ENCODE data around the gene FAM124A. TPM values are rescaled to one million over a fixed set of nuclear protein-coding genes. Genes with fewer than 3 reads are reported as not detected.
"Not testable (repeated sequence)": the region's sequence is repeated elsewhere in the genome, so short reads cannot be mapped to it uniquely, and the experiment has no call there.

FAM124A gene
- total RNA-seq, 1 donor from 2014 or later: 3.7 TPM

DNA sequence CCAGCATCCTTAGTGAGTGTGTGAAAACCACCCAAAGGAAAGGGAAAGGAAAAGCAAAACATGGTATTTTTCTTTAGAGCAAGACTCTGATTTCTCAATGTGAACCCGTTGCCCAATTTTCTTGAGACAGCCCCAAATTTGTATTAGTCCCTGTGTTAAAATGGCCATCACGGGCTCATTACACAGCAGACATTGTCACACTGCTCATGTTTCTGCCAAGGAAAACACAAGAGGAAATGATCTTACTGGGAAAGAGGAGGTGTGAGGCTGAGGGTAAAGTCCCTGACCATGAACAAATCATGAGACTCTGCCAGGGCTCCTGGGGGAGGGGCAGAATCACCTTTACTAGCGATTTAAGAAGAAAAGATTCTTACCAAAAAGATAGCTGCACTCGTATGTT lies 54.4 kb downstream of the FAM124A start:
- Mint-ChIP-seq H3K4me3 (no peak overlapping the region), H3K9me3 (no peaks in the 10 kb centered on the region), H3K36me3 (ENCODE audit: low read depth) (no peaks in the 10 kb centered on the region), H3K4me1 (peaks cover 11% of the 10 kb centered on the region), H3K27me3 (ENCODE audit: low read depth) (no peaks in the 10 kb centered on the region), H3K27ac (ENCODE audit: unreplicated experiment) (no peak overlapping the region)
- TF ChIP-seq, protein P1, sequence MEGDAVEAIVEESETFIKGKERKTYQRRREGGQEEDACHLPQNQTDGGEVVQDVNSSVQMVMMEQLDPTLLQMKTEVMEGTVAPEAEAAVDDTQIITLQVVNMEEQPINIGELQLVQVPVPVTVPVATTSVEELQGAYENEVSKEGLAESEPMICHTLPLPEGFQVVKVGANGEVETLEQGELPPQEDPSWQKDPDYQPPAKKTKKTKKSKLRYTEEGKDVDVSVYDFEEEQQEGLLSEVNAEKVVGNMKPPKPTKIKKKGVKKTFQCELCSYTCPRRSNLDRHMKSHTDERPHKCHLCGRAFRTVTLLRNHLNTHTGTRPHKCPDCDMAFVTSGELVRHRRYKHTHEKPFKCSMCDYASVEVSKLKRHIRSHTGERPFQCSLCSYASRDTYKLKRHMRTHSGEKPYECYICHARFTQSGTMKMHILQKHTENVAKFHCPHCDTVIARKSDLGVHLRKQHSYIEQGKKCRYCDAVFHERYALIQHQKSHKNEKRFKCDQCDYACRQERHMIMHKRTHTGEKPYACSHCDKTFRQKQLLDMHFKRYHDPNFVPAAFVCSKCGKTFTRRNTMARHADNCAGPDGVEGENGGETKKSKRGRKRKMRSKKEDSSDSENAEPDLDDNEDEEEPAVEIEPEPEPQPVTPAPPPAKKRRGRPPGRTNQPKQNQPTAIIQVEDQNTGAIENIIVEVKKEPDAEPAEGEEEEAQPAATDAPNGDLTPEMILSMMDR (conservative IDR thresholded peaks at IDR 0.05): no peak
- DNase-seq (ENCODE audit: low read depth, low spot score): no peak

- Mint-ChIP-seq H3K4me1 (peaks cover 11% of the 10 kb centered on the region), H3K27me3 (ENCODE audit: low read depth) (no peaks in the 10 kb centered on the region), H3K9me3 (no peaks in the 10 kb centered on the region), H3K27ac (ENCODE audit: unreplicated experiment) (no peak overlapping the region), H3K4me3 (no peak overlapping the region), H3K36me3 (ENCODE audit: low read depth) (no peaks in the 10 kb centered on the region)
- TF ChIP-seq, protein P1 (conservative IDR thresholded peaks at IDR 0.05): no peak
- DNase-seq (ENCODE audit: low read depth, low spot score): no peak
These were observed 55.7 kb downstream of the FAM124A start for GRCh38 chr13:51277928-51278327.

- Mint-ChIP-seq H3K27ac (ENCODE audit: unreplicated experiment) (no peak overlapping the region), H3K27me3 (ENCODE audit: low read depth) (no peaks in the 10 kb centered on the region), H3K36me3 (ENCODE audit: low read depth) (no peaks in the 10 kb centered on the region), H3K4me3 (no peak overlapping the region), H3K4me1 (peaks cover 11% of the 10 kb centered on the region), H3K9me3 (no peaks in the 10 kb centered on the region)
- no peak for DNase-seq (ENCODE audit: low read depth, low spot score)
- TF ChIP-seq, protein P1 (conservative IDR thresholded peaks at IDR 0.05): no peak
These were observed 56.4 kb downstream of the FAM124A start for GRCh38 chr13:51278426-51279130.

GRCh38 chr13:51280379-51280940 lies 58.3 kb downstream of the FAM124A start:
- Mint-ChIP-seq H3K4me1 (peaks cover 11% of the 10 kb centered on the region), H3K27ac (ENCODE audit: unreplicated experiment) (peak overlapping the region; percentile 30)

GRCh38 chr13:51282322-51282721 lies 60.1 kb downstream of the FAM124A start:
- Mint-ChIP-seq H3K4me3 (no peak overlapping the region), H3K36me3 (ENCODE audit: low read depth) (no peaks in the 10 kb centered on the region), H3K4me1 (peaks cover 11% of the 10 kb centered on the region), H3K27ac (ENCODE audit: unreplicated experiment) (no peak overlapping the region), H3K9me3 (no peaks in the 10 kb centered on the region), H3K27me3 (ENCODE audit: low read depth) (no peaks in the 10 kb centered on the region)
- DNase-seq (ENCODE audit: low read depth, low spot score): no peak
- TF ChIP-seq, protein P1 (conservative IDR thresholded peaks at IDR 0.05): no peak

More at GRCh38 chr13:51280379-51280940, 58.3 kb downstream of the FAM124A start:
- TF ChIP-seq, protein P1 (conservative IDR thresholded peaks at IDR 0.05): no peak
- Mint-ChIP-seq H3K9me3 (no peaks in the 10 kb centered on the region), H3K4me3 (no peak overlapping the region), H3K27me3 (ENCODE audit: low read depth) (no peaks in the 10 kb centered on the region), H3K36me3 (ENCODE audit: low read depth) (no peaks in the 10 kb centered on the region)
- no peak for DNase-seq (ENCODE audit: low read depth, low spot score)

DNA sequence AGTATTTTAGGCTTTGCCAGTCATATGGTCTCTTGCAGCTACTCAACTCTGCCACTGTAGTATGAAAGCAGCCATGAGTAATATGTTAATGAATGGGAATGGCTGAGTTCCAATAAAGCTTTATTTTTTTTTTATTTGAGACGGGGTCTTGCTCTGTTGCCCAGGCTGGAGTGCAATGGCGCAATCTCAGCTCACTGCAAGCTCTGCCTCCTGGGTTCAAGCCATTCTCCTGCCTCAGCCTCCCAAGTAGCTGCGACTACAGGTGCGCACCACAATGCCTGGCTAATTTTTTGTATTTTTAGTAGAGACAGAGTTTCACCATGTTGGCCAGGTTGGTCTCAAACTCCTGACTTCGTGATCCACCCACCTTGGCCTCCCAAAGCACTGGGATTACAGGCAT lies 60.7 kb downstream of the FAM124A start:
- not testable (repeated sequence) for H3K27ac Mint-ChIP-seq (ENCODE audit: unreplicated experiment); H3K4me3 Mint-ChIP-seq; H3K9me3 Mint-ChIP-seq; H3K27me3 Mint-ChIP-seq (ENCODE audit: low read depth); H3K36me3 Mint-ChIP-seq (ENCODE audit: low read depth); DNase-seq (ENCODE audit: low read depth, low spot score)
- H3K4me1 Mint-ChIP-seq: peaks cover 11% of the 10 kb centered on the region
